ENCODE measurements around the gene NOSTRIN. TPM values are rescaled to one million over a fixed set of nuclear protein-coding genes. Genes with fewer than 3 reads are reported as not detected.

NOSTRIN gene
- total RNA-seq, 1 experiment from 2014 or later, result 3.1 TPM

GRCh38 chr2:168753765-168754329, 48.6 kb upstream of the NOSTRIN start:
- ChIA-PET RAD21 (ENCODE audit: low non-redundant PET in 1 of 2, low total read pairs in 2 of 2, uncharacterized antibody in 2 of 2, unreplicated experiment in 2 of 2) (no interaction called here), CTCF (no interaction called here), POLR2A (no interaction called here)
- Histone ChIP-seq H3K9ac (ENCODE audit: low read length) (no peak overlapping the region), H3K27me3 (ENCODE audit: insufficient read depth, low read length) (no peaks in the 10 kb centered on the region), H3K4me3 (replicated peaks in 1 of 2; ENCODE audit: low read depth in 1 of 2, low read length in 2 of 2) (no peak overlapping the region), H3K4me2 (ENCODE audit: low read length) (no peak overlapping the region), H3K4me1 (ENCODE audit: control insufficient read depth in 1 of 2, insufficient read depth in 2 of 2, low read length in 2 of 2) (no peaks in the 10 kb centered on the region), H2AFZ (ENCODE audit: low read depth, low read length, poor library complexity, severe bottlenecking) (no peak overlapping the region), H3K79me2 (ENCODE audit: insufficient read depth, low read length) (no peaks in the 10 kb centered on the region), H4K20me1 (ENCODE audit: insufficient read depth) (no peaks in the 10 kb centered on the region), H3K9me2 (ENCODE audit: insufficient read depth) (no peaks in the 10 kb centered on the region), H3K27ac (ENCODE audit: low read depth, low read length) (no peak overlapping the region), H3K9me3 (ENCODE audit: control insufficient read depth in 1 of 2, insufficient read depth in 1 of 2, low read depth in 1 of 2, low read length in 2 of 2) (no peaks in the 10 kb centered on the region), H3K36me3 (ENCODE audit: control insufficient read depth in 1 of 2, insufficient read depth in 2 of 2, low read length in 2 of 2) (no peaks in the 10 kb centered on the region)
- TF ChIP-seq FOSL1 (IDR thresholded peaks at IDR 0.05; ENCODE audit: low read depth) (no peak), EZH2phosphoT487 (IDR thresholded peaks at IDR 0.05; ENCODE audit: borderline replicate concordance) (no peak), CTCF (IDR thresholded peaks at IDR 0.05 in 2 of 3, conservative IDR thresholded peaks at IDR 0.05 in 1 of 3; ENCODE audit: borderline replicate concordance in 1 of 3, insufficient read depth in 1 of 3, low read depth in 2 of 3, low read length in 2 of 3) (no peak), POLR2AphosphoS5 (IDR thresholded peaks at IDR 0.05; ENCODE audit: low read depth, low read length) (no peak), POLR2A (IDR thresholded peaks at IDR 0.05; ENCODE audit: borderline replicate concordance, extremely low read depth, insufficient read depth, insufficient read length) (no peak), SP1 (IDR thresholded peaks at IDR 0.05; ENCODE audit: low read depth) (no peak), SRF (IDR thresholded peaks at IDR 0.05; ENCODE audit: low read depth) (no peak), CEBPB (IDR thresholded peaks at IDR 0.05; ENCODE audit: low read depth) (no peak), YY1 (IDR thresholded peaks at IDR 0.05; ENCODE audit: extremely low read depth, insufficient replicate concordance, low read depth, low read length) (no peak), CBX3 (IDR thresholded peaks at IDR 0.05; ENCODE audit: low read depth) (no peak), RAD21 (IDR thresholded peaks at IDR 0.05; ENCODE audit: low read depth) (no peak), ELF1 (IDR thresholded peaks at IDR 0.05; ENCODE audit: borderline replicate concordance, low read depth) (no peak), ZFX (IDR thresholded peaks at IDR 0.05) (no peak), SIN3A (IDR thresholded peaks at IDR 0.05; ENCODE audit: low read depth) (no peak)
- TF ChIP-seq, protein P1, sequence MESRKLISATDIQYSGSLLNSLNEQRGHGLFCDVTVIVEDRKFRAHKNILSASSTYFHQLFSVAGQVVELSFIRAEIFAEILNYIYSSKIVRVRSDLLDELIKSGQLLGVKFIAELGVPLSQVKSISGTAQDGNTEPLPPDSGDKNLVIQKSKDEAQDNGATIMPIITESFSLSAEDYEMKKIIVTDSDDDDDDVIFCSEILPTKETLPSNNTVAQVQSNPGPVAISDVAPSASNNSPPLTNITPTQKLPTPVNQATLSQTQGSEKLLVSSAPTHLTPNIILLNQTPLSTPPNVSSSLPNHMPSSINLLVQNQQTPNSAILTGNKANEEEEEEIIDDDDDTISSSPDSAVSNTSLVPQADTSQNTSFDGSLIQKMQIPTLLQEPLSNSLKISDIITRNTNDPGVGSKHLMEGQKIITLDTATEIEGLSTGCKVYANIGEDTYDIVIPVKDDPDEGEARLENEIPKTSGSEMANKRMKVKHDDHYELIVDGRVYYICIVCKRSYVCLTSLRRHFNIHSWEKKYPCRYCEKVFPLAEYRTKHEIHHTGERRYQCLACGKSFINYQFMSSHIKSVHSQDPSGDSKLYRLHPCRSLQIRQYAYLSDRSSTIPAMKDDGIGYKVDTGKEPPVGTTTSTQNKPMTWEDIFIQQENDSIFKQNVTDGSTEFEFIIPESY (IDR thresholded peaks at IDR 0.05; ENCODE audit: extremely low read depth, insufficient replicate concordance, low read length), result no peak
- TF ChIP-seq, protein P2, sequence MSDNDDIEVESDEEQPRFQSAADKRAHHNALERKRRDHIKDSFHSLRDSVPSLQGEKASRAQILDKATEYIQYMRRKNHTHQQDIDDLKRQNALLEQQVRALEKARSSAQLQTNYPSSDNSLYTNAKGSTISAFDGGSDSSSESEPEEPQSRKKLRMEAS (IDR thresholded peaks at IDR 0.05), result no peak
- TF ChIP-seq, protein P3, sequence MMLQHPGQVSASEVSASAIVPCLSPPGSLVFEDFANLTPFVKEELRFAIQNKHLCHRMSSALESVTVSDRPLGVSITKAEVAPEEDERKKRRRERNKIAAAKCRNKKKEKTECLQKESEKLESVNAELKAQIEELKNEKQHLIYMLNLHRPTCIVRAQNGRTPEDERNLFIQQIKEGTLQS (IDR thresholded peaks at IDR 0.05), result no peak
- ATAC-seq (no peak), DNase-seq (ENCODE audit: low read depth, low spot score) (no peak)
- intact Hi-C loops (cut with micrococcal nuclease), result loop anchor here (10.0 kb wide), 1 partner anchor 619 kb away; no protein-coding TSS in a partner anchor
- no TSS peak for BruUV-seq (replicated peaks)

Measured in HCT116 (cell line).